Stimulated activated CD8-positive, alpha-beta memory T cell treated with anti-CD3 and anti-CD28 coated beads, Interleukin-12 subunit alpha, Interleukin-12 subunit beta, amount 100 ng/mL, for 4 hours (primary cell): Measurements from ENCODE around the gene TUB.

Experiments used
- DNase-seq: peaks from one replicate; pipeline ENCODE4 v3.0.0-alpha.2; 2020; ENCODE audit warnings: low read depth

The TUB gene

GRCh38 chr11:8109675-8110074 lies 28.7 kb downstream of the TUB start:
- DNase-seq = no peak

- DNase-seq = no peak
These were observed 29.4 kb downstream of the TUB start for GRCh38 chr11:8110396-8110795.

- no peak for DNase-seq
These were observed 30.6 kb downstream of the TUB start for GRCh38 chr11:8111636-8112035.

- DNase-seq = no peak
These were observed 41.3 kb downstream of the TUB start for GRCh38 chr11:8122173-8122764.

GRCh38 chr11:8126649-8127289 lies 45.8 kb downstream of the TUB start:
- no peak for DNase-seq

GRCh38 chr11:8127447-8127846 lies 46.4 kb downstream of the TUB start:
- DNase-seq = no peak

GRCh38 chr11:8138526-8138925 lies 57.5 kb downstream of the TUB start:
- DNase-seq = no peak

GRCh38 chr11:8149726-8150125 lies 68.7 kb downstream of the TUB start:
- no peak for DNase-seq
